DOHH2 (cell line): Measurements from ENCODE around the gene NR1I3.

ENCODE experiments used
- CTCF ChIP-seq: fragments of 200-600 bp; sonication (generic); IDR thresholded peaks from one replicate; pipeline ENCODE4 v1.5.1; 2014; ENCODE audit warnings: antibody characterized with exemption, mild to moderate bottlenecking, low read depth, low read length; ENCODE audit not compliant: poor library complexity, severe bottlenecking
- EZH2phosphoT487 ChIP-seq: fragments of 200-600 bp; sonication (generic); IDR thresholded peaks from 2 replicates; pipeline ENCODE4 v1.6.1; 2017; ENCODE audit warnings: borderline replicate concordance, mild to moderate bottlenecking, antibody characterized with exemption, low read length, moderate library complexity, mixed read lengths

- TF ChIP-seq CTCF (no peak), EZH2phosphoT487 (no peak)
These were observed 28.2 kb upstream of the NR1I3 start for GRCh38 chr1:161266202-161266601.
